ENCODE results near the gene LBP.

GRCh38 chr20:38308447-38308846 lies 37.8 kb upstream of the LBP start:
- no peak for TF ChIP-seq CTCF (IDR thresholded peaks at IDR 0.05)
- no peak for TF ChIP-seq NFE2L1 (CRISPR knock-in tag; IDR thresholded peaks at IDR 0.05)
- TF ChIP-seq NFYB (CRISPR knock-in tag; conservative IDR thresholded peaks at IDR 0.05; ENCODE audit: low read depth), result no peak
- TF ChIP-seq ELF4 (CRISPR knock-in tag; IDR thresholded peaks at IDR 0.05; ENCODE audit: low read depth), result no peak
- no peak for TF ChIP-seq CBFB (CRISPR knock-in tag; IDR thresholded peaks at IDR 0.05; ENCODE audit: low read depth)
- no peak for TF ChIP-seq ETV6 (CRISPR knock-in tag; IDR thresholded peaks at IDR 0.05)
- TF ChIP-seq MAX (CRISPR knock-in tag; IDR thresholded peaks at IDR 0.05), result no peak
- no peak for TF ChIP-seq CREB1 (CRISPR knock-in tag; IDR thresholded peaks at IDR 0.05)
- no peak for TF ChIP-seq TEAD4 (CRISPR knock-in tag; IDR thresholded peaks at IDR 0.05)
- TF ChIP-seq ZNF138 (CRISPR knock-in tag; conservative IDR thresholded peaks at IDR 0.05), result no peak

Data from WTC11 (cell line).